ENCODE results near the gene APOBEC2.
A peak's percentile ranks its signal among the peaks of the same experiment; 100 is the strongest.

APOBEC2 gene

DNA sequence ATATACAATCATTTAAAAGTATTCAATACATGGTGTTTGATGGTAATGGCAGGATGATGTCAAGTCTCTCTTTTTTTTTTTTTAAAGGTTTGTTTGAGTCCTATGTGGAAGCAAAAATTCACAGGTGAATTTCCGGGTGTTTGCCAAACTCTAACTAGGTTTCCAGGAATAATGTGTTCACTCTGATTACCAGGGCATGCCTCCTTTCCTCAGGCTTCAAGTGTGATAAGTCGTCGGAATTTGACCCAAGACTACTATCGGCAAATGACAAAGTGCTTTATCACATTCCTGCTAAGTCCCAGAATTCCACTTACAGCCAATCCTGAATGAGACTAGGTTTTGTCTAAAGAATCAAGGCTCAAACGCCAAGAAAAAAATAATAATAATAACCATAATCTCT lies 11.8 kb downstream of the APOBEC2 start:
- DNase-seq (ENCODE audit: insufficient read length): no peak

GRCh38 chr6:41065550-41066026 lies 12.6 kb downstream of the APOBEC2 start:
- no peak for FAIRE-seq

More for the DNA sequence above, 11.8 kb downstream of the APOBEC2 start:
- FAIRE-seq: no peak
- TF ChIP-seq POLR2A (IDR thresholded peaks at IDR 0.05; ENCODE audit: low read depth, low read length) (no peak), POLR2AphosphoS5 (IDR thresholded peaks at IDR 0.05; ENCODE audit: low read depth, low read length) (no peak), TAF1 (IDR thresholded peaks at IDR 0.05; ENCODE audit: borderline replicate concordance, low read depth, low read length) (no peak)

GRCh38 chr6:41066867-41067304 lies 13.9 kb downstream of the APOBEC2 start:
- TF ChIP-seq POLR2AphosphoS5 (IDR thresholded peaks at IDR 0.05; ENCODE audit: low read depth, low read length) (no peak), POLR2A (IDR thresholded peaks at IDR 0.05; ENCODE audit: low read depth, low read length) (no peak), TAF1 (IDR thresholded peaks at IDR 0.05; ENCODE audit: borderline replicate concordance, low read depth, low read length) (no peak)
- FAIRE-seq (peak; percentile 67), DNase-seq (ENCODE audit: insufficient read length) (no peak)

More at GRCh38 chr6:41065550-41066026, 12.6 kb downstream of the APOBEC2 start:
- no peak for DNase-seq (ENCODE audit: insufficient read length)
- no peak for TF ChIP-seq POLR2A (IDR thresholded peaks at IDR 0.05; ENCODE audit: low read depth, low read length)
- TF ChIP-seq TAF1 (IDR thresholded peaks at IDR 0.05; ENCODE audit: borderline replicate concordance, low read depth, low read length): no peak
- TF ChIP-seq POLR2AphosphoS5 (IDR thresholded peaks at IDR 0.05; ENCODE audit: low read depth, low read length): no peak

DNA sequence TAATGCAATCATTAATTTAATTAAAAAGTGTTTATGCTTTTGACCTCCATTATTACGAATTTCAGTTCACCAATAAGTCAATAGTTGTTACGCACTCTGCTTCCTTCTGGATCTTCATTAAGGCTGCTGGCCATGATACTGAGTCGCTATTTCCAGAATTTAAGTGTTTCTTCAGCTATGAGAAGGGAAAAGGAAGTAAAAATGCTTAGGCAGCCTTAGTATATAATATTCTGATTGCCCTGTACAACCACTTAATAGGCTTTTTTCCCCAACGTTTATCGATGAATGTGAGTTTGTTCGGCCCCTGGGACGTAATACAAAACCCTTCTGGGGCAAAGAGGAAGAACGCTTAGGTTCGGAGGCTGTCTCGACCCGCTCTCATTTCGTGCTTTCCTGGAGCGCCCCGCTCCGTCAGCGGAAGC lies 18.5 kb downstream of the APOBEC2 start:
- FAIRE-seq (no peak), DNase-seq (ENCODE audit: insufficient read length) (no peak)
- peak; percentile 52; the same call in 1 of the 2 replicates for TF ChIP-seq TAF1 (IDR thresholded peaks at IDR 0.05; ENCODE audit: borderline replicate concordance, low read depth, low read length)
- TF ChIP-seq POLR2A (IDR thresholded peaks at IDR 0.05; ENCODE audit: low read depth, low read length): peak; percentile 74; the same call in 1 of the 2 replicates
- TF ChIP-seq POLR2AphosphoS5 (IDR thresholded peaks at IDR 0.05; ENCODE audit: low read depth, low read length): no peak; the same call in 1 of the 2 replicates

DNA sequence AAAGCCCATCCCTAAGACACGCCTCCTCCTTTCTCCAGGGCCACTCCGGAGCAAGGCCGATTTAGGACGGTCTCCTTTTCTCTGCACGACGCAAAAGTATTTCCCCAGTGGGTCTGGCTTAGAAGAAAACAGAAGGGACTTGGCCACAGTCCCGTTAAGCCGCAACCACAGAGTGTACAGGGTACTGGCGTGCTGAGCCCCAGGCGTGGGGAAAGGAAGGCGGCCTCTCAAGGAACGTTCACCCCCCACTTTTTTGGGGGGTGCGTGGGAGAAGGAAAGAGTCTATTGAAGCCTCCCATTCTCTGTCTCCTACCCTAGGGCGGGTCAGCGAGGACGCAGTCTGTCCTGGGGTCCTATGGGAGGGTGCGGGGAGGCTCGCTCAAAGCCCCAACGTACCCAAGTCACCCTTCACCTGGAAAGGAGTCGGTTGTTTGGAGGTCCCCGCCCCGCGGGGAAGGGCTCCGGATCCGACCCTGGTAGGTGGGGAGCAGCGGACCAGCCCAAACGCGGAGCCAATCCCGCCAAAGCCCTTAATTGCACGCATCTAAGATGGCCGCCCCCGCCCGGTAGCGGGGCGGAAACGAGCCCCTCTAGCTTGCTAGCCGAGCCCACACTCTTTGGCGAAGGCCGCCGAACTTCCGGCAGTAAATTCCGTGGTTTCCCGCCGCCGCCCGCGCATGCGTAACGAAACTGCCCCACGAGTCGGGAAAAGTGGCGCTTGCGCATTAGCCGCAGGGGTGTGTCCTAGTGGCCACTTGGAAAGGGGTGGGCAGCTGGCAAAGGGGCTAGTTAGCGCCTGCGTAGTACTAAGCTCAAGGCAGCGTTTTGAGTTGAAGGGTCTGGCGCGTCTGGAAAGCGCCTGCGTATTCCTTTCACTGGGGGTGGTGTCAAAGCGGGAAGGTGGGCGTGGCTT lies 19.2 kb downstream of the APOBEC2 start, which contains the start of gene OARD1:
Gene OARD1, minus strand, starts transcription at position 434 of the 913 bp plus-strand sequence. CDS start 722 bp downstream, outside the sequence.
- TF ChIP-seq POLR2AphosphoS5 (IDR thresholded peaks at IDR 0.05; ENCODE audit: low read depth, low read length) (peak; percentile 74; the same call in 1 of the 2 replicates), POLR2A (IDR thresholded peaks at IDR 0.05; ENCODE audit: low read depth, low read length) (peak; percentile 54), TAF1 (IDR thresholded peaks at IDR 0.05; ENCODE audit: borderline replicate concordance, low read depth, low read length) (peak; percentile 56; the same call in 1 of the 2 replicates)
- DNase-seq (ENCODE audit: insufficient read length) (peak; percentile 71), FAIRE-seq (no peak)

DNA sequence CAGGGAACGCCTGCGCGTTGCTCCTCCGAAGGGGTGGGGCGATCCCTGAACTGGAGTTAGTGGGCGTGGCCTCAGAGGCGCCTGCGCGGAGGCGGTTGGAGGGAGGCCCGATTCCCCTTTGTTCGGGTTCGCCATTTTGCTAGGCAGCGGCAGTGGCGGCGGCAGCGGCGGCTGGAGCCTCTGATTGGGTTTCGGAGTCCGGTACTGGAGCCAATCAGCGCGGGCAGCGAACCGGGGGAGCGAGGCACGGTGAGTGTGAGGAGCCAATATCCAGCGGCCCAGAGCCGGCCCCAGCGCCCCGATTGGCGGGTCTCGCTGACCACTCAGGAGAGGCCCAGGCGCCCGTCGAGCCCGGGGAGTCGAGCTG lies 19.8 kb downstream of the APOBEC2 start, which contains the start of gene NFYA:
Gene NFYA, plus strand, starts transcription at position 139 of the 367 bp plus-strand sequence. CDS start 6,116 bp downstream, outside the sequence.
- DNase-seq (ENCODE audit: insufficient read length): peak; percentile 84
- FAIRE-seq: peak; percentile 100
- no peak for TF ChIP-seq POLR2A (IDR thresholded peaks at IDR 0.05; ENCODE audit: low read depth, low read length)
- peak; percentile 41; the same call in 1 of the 2 replicates for TF ChIP-seq POLR2AphosphoS5 (IDR thresholded peaks at IDR 0.05; ENCODE audit: low read depth, low read length)
- peak; percentile 69; the same call in 1 of the 2 replicates for TF ChIP-seq TAF1 (IDR thresholded peaks at IDR 0.05; ENCODE audit: borderline replicate concordance, low read depth, low read length)

DNA sequence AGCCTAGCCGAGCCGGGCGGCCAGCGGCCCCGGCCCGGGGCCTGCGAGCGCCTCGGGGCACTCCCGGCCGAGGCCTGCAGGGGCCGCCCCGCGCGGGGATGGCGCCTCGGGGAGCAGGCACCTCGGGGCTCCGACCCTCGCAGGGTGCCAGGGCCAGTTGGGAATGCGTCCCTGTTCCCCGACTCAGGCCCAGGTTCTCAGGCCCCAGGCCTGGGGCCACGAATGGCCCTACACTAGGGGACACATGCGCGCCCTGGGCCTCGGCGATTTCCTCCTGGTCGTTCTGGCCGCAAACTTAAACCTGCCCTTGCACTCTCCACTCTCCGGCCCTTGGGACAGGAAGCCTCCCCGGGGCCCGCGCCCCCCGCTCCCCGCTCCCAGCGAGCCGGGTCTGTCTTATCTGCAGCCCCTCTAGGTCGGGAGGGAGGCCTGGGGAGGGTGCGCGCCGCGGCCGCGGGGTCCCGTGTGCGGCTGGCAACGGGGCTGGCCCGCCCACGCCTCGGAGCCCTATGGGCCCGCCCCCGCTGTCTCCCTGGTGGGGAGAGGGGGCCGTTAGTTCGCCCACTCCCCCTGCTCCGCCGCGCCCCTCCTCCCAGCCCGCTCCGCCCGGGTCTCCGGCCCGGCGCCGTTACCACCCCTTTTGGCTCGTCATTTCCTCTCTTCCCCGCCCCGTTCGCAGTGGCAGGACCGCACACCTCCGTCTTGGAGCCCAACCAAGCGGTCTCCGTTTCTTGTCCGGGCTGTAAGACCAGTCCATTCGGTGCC lies 20.4 kb downstream of the APOBEC2 start:
- FAIRE-seq (no peak), DNase-seq (ENCODE audit: insufficient read length) (peak; percentile 48)
- TF ChIP-seq POLR2AphosphoS5 (IDR thresholded peaks at IDR 0.05; ENCODE audit: low read depth, low read length): peak; percentile 78
- TF ChIP-seq POLR2A (IDR thresholded peaks at IDR 0.05; ENCODE audit: low read depth, low read length): peak; percentile 74
- peak; percentile 65; the same call in 1 of the 2 replicates for TF ChIP-seq TAF1 (IDR thresholded peaks at IDR 0.05; ENCODE audit: borderline replicate concordance, low read depth, low read length)

GRCh38 chr6:41073968-41074691 lies 21.1 kb downstream of the APOBEC2 start:
- FAIRE-seq (peak; percentile 56), DNase-seq (ENCODE audit: insufficient read length) (no peak)
- TF ChIP-seq TAF1 (IDR thresholded peaks at IDR 0.05; ENCODE audit: borderline replicate concordance, low read depth, low read length) (no peak), POLR2AphosphoS5 (IDR thresholded peaks at IDR 0.05; ENCODE audit: low read depth, low read length) (no peak), POLR2A (IDR thresholded peaks at IDR 0.05; ENCODE audit: low read depth, low read length) (no peak)

DNA sequence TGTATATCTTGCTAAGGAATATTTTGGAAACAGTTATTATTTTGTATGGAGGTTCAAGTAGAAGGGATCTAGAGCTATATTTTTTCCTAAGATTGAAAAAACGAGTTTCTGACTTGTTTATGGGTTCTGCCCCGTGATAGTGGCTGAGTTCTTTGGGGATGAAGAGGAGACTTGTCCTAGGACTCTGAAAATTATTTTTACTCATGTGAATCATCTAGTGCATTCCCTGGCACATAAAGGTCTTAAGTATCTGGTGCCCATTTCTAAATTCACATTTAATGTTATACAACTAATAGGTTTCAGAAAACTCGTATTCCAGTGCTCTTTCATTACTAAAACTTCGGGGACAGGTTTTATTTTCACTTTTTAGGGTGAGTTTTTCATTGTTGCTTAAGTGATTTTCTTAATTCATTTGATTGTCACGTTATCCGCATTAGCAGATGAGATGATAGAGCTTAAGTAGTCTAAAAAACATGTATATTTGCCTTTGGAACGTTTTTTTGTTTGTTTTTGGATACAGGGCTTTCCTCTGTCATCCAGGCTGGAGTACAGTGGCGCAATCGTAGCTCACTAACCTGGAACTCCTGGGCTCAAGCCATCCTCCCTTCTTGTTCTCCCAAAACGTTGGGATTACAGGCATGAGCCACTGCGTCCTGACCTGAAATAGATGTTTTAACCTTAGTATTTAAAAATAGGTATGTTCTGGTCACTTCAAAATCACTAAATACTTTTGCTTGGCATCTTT lies 21.9 kb downstream of the APOBEC2 start:
- FAIRE-seq (peak; percentile 64), DNase-seq (ENCODE audit: insufficient read length) (no peak)
- no peak for TF ChIP-seq TAF1 (IDR thresholded peaks at IDR 0.05; ENCODE audit: borderline replicate concordance, low read depth, low read length)
- no peak for TF ChIP-seq POLR2A (IDR thresholded peaks at IDR 0.05; ENCODE audit: low read depth, low read length)
- TF ChIP-seq POLR2AphosphoS5 (IDR thresholded peaks at IDR 0.05; ENCODE audit: low read depth, low read length): no peak
